K562 (cell line): Measurements from ENCODE around the gene SART3. TPM values are rescaled to one million over a fixed set of nuclear protein-coding genes. Genes with fewer than 3 reads are reported as not detected.

Experiments used
- ATAC-seq: fragments of 200-7000 bp; cut with Tn5 transposase; 3 replicates; pipeline ENCODE4 v1.9.1; 2020; ENCODE audit warnings: moderate library complexity
- BruUV-seq: library from RNA; stranded (reverse); fragments of 400-500 nt; replicated peaks from 2 replicates; lab custom pipeline; 2021; lab: Mats Ljungman, UMichigan
- CTCF ChIA-PET: fragments of 300-600 bp; formaldehyde crosslinking; extraction: SDS; loops from one replicate; lab custom pipeline; 2021; ENCODE audit warnings: low intra/inter-chr PET ratio; lab: Yijun Ruan, JAX
- POLR2A ChIA-PET: fragments of 300-600, 350-650 bp; sonication (Branson Sonifier 250); formaldehyde crosslinking; extraction: SDS; loops from one replicate; lab custom pipeline; 2021; ENCODE audit warnings: antibody characterized with exemption, inconsistent platforms; lab: Yijun Ruan, JAX
- DNase-seq, 4 experiments: peaks; one replicate each; pipeline versions ENCODE4 v3.0.0 to v3.0.0-alpha.2; 2011 to 2018; ENCODE audit warnings: low spot score in 3 of 4, mixed read lengths in 3 of 4; ENCODE audit errors: extremely low read depth in 1 of 4
- FAIRE-seq: peaks from 2 replicates; lab custom pipeline; 2011; peaks lifted over from hg19 to GRCh38; lab: Jason Lieb, UNC
- H2AFZ ChIP-seq: 2 replicates; pipeline ENCODE4 v1.6.0; 2011; ENCODE audit warnings: low read depth, low read length, control low read depth, inconsistent platforms
- H3K27ac ChIP-seq: fragments of 200-600 bp; 3 replicates; pipeline ENCODE4 v1.8.0; 2011; ENCODE audit warnings: low read depth, mild to moderate bottlenecking, control low read depth, inconsistent platforms, low read length, moderate library complexity, mixed read lengths; ENCODE audit errors: extremely low read depth
- H3K27me3 ChIP-seq, 2 experiments: fragments of 300-600 bp in 1 of 2; 2 replicates in 1 of 2; 3 replicates in 1 of 2; pipeline versions ENCODE4 v1.6.0 to v1.8.0; 2011; ENCODE audit warnings: inconsistent platforms in 2 of 2, low read length in 2 of 2, mild to moderate bottlenecking in 1 of 2, mixed read lengths in 1 of 2, moderate library complexity in 1 of 2; ENCODE audit not compliant: control insufficient read depth in 2 of 2, insufficient read depth in 2 of 2
- H3K36me3 ChIP-seq: fragments of 300-600 bp; 3 replicates; pipeline ENCODE4 v1.8.0; 2011; ENCODE audit warnings: mild to moderate bottlenecking, low read length, inconsistent platforms; ENCODE audit not compliant: control insufficient read depth, insufficient read depth
- H3K4me1 ChIP-seq, 2 experiments: fragments of 200-600 bp in 1 of 2; replicated peaks in 1 of 2; 2 replicates in 1 of 2; 3 replicates in 1 of 2; pipeline versions ENCODE4 v1.5.1 to v1.8.0; 2011; ENCODE audit warnings: inconsistent platforms in 2 of 2, low read length in 2 of 2, mild to moderate bottlenecking in 1 of 2, mixed read lengths in 1 of 2, moderate library complexity in 1 of 2; ENCODE audit not compliant: control insufficient read depth in 2 of 2, insufficient read depth in 2 of 2
- H3K4me2 ChIP-seq: 2 replicates; pipeline ENCODE4 v1.6.1; 2011; ENCODE audit warnings: low read length, control low read depth, inconsistent platforms, mixed read lengths; ENCODE audit not compliant: insufficient read depth
- H3K4me3 ChIP-seq: fragments of 200-600 bp; sonication (generic), shearing (Covaris generic); 2 replicates; pipeline ENCODE4 v1.5.1; 2016; ENCODE audit warnings: control low read depth, inconsistent platforms
- H3K79me2 ChIP-seq: fragments of 200-600 bp; 3 replicates; pipeline ENCODE4 v1.8.0; 2011; ENCODE audit warnings: low read length, inconsistent platforms; ENCODE audit not compliant: control insufficient read depth, insufficient read depth
- H3K9ac ChIP-seq, 2 experiments: 2 replicates each; pipeline versions ENCODE4 v1.6.0 to v1.6.1; 2011; ENCODE audit warnings: low read depth in 2 of 2, low read length in 2 of 2, control low read depth in 1 of 2, inconsistent platforms in 1 of 2, mild to moderate bottlenecking in 1 of 2, mixed read lengths in 1 of 2; ENCODE audit not compliant: insufficient read depth in 1 of 2
- H3K9me1 ChIP-seq: one replicate; pipeline ENCODE4 v1.6.0; 2011; ENCODE audit warnings: inconsistent platforms, mild to moderate bottlenecking, low read length, moderate library complexity; ENCODE audit not compliant: control insufficient read depth, insufficient read depth
- H3K9me3 ChIP-seq: replicated peaks from 2 replicates; pipeline ENCODE4 v1.5.1; 2011; ENCODE audit warnings: low read depth, low read length, inconsistent platforms; ENCODE audit not compliant: control insufficient read depth, insufficient read depth
- H4K20me1 ChIP-seq: replicated peaks from 2 replicates; pipeline ENCODE4 v1.6.1; 2011; ENCODE audit warnings: low read length, inconsistent platforms, mixed read lengths; ENCODE audit not compliant: control insufficient read depth, insufficient read depth
- CHD1 ChIP-seq: fragments of 200-600 bp; sonication (generic); IDR thresholded peaks from one replicate; pipeline ENCODE4 v1.6.1; 2012; ENCODE audit warnings: mild to moderate bottlenecking, moderate library complexity, low read length, inconsistent platforms
- GABPB1 ChIP-seq: sonication (generic); formaldehyde crosslinking; IDR thresholded peaks from 2 replicates; pipeline ENCODE4 v1.8.0; 2022; ENCODE audit warnings: mild to moderate bottlenecking, missing genetic modification reagents
- GABPB2 ChIP-seq: fragments of 250-450 bp; sonication (Bioruptor Pico); conservative IDR thresholded peaks from 2 replicates; pipeline ENCODE4 v1.5.1; 2021; ENCODE audit warnings: mild to moderate bottlenecking
- HCFC1 ChIP-seq: IDR thresholded peaks from 2 replicates; pipeline ENCODE4 v1.6.1; 2012; ENCODE audit warnings: low read depth, low read length, improper control_type of control experiment
- IRF2 ChIP-seq: sonication (generic); formaldehyde crosslinking; IDR thresholded peaks from 2 replicates; pipeline ENCODE4 v1.8.1; 2022; ENCODE audit warnings: mild to moderate bottlenecking, missing genetic modification reagents
- MBD2 ChIP-seq: sonication (generic); IDR thresholded peaks from 2 replicates; pipeline ENCODE4 v1.6.1; 2016; ENCODE audit warnings: low read depth, borderline replicate concordance
- MYBL2 ChIP-seq, 2 experiments: fragments of 450-650 bp in 1 of 2; sonication (generic) in 1 of 2; formaldehyde crosslinking in 1 of 2; IDR thresholded peaks; 2 replicates each; pipeline versions ENCODE4 v1.6.1 to v1.8.1; 2017 to 2022; ENCODE audit warnings: borderline replicate concordance in 1 of 2, inconsistent platforms in 1 of 2, low read depth in 1 of 2, mild to moderate bottlenecking in 1 of 2, missing genetic modification reagents in 1 of 2, moderate library complexity in 1 of 2
- TCF7 ChIP-seq: sonication (generic); IDR thresholded peaks from 2 replicates; pipeline ENCODE4 v1.6.1; 2016; ENCODE audit warnings: antibody characterized with exemption, borderline replicate concordance
- TCF7L2 ChIP-seq: fragments of 150-350 bp; IDR thresholded peaks from 2 replicates; pipeline ENCODE4 v1.6.1; 2016; ENCODE audit warnings: low read depth, mild to moderate bottlenecking, low read length, moderate library complexity
- WGBS: fragments of 100-300 bp; shearing (Covaris generic); methylation state at CpG from one replicate; pipeline ENCODE4 v1.1.6; 2016; ENCODE audit warnings: low coverage, mixed read lengths; ENCODE audit not compliant: insufficient coverage; ENCODE audit errors: missing lambda C conversion rate; 5-methylcytosine and 5-hydroxymethylcytosine counted together
- in situ Hi-C: fragments of 300-500 bp; cut with MboI; formaldehyde crosslinking; loops from 4 replicates; pipeline ENCODE4 v1.15.0; 2018; ENCODE audit warnings: inconsistent platforms, mixed read lengths
- intact Hi-C: fragments of 100-400 bp; cut with micrococcal nuclease; formaldehyde crosslinking; loops from 2 replicates; pipeline ENCODE4 v1.14.2; 2022
- polyA plus RNA-seq, 8 experiments: library from polyadenylated mRNA; depleted of rRNA in 4 of 8; stranded (reverse) in 5 of 8; unstranded in 3 of 8; fragments of >200 nt; fragmentation: Nextera tagmentation in 2 of 8; fragmentation: Illumina TruSeq in 1 of 8; extraction: Ambion mirVana in 2 of 8; extraction: Trizol in 1 of 8; gene quantifications; 2 replicates each; pipeline versions ENCODE4 v1.2.1 to v1.2.3, GENCODE V29; 2011 to 2014; ENCODE audit warnings: inconsistent platforms in 1 of 8, missing spikeins in 1 of 8
- total RNA-seq, 7 experiments: library from RNA; depleted of rRNA in 6 of 7; stranded (reverse); fragments of >200 nt in 6 of 7; fragmentation: Illumina TruSeq in 2 of 7; extraction: Trizol in 2 of 7; gene quantifications; 2 replicates each; pipeline versions ENCODE4 v1.2.1 to v1.2.3, GENCODE V29; 2011 to 2021; ENCODE audit warnings: low replicate concordance in 1 of 7
- TF ChIP-seq, protein P1 (sequence below): fragments of 450-650 bp; IDR thresholded peaks from 2 replicates; pipeline ENCODE4 v1.6.1; 2016; ENCODE audit warnings: missing biosample characterization, missing genetic modification characterization
- TF ChIP-seq, protein P2 (sequence below): fragments of 250-450 bp; sonication (Bioruptor Pico); IDR thresholded peaks from 2 replicates; pipeline ENCODE4 v1.5.0; 2020; ENCODE audit warnings: mild to moderate bottlenecking, borderline replicate concordance
- TF ChIP-seq, protein P3 (sequence below): sonication (generic); formaldehyde crosslinking; IDR thresholded peaks from 2 replicates; pipeline ENCODE4 v1.8.0; 2023; ENCODE audit warnings: missing genetic modification reagents, mild to moderate bottlenecking, borderline replicate concordance

Gene SART3
- total and polyA plus RNA-seq, 9 of the 15 experiments (the other 6 are each of a cell fraction or from before 2014, with no cell fraction given) = 8.9 to 167 (median 56.7) TPM

DNA sequence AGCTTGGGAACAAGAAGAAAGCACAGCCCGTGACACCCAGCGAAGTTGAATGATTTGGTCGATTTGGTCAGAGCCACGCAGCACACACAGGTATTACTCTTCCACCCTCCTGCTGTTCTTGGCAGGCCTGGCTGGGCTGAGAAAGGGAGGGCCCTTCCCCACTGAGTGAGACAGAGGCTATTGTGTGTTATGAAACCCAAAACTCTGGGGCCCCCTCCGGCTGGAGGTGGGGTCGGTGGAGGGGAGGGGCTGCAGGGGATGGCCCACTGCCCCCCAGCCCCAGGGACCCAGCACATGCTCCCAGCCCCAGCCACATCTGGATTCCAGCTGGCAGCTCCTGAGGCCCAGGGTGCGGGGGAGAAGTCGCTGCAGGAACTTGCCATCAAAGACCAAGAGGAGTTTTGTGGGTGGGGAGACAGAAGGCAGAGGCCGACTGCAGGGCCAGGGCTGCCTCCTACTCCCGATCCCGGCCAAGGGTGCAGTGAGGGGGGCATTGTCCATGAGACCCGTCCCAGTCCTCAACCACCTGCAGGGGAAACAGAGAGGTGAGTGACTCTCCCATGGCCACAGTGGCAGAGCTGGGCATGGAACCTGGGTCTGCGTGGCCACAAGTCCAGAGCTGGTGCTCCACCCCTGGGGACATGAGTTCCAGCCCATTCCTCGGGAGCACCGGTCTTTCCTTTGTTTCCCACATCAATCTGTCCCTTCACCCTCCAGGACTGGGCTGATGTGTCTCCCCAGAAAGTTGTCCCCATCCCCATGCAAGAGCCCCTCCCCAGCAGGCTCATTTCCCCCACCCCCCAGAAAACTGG, 28.3 kb upstream of the SART3 start:
- Histone ChIP-seq H3K27ac (no peak overlapping the region), H3K9ac (peak overlapping the region in 1 of 2 experiments; percentile 80; a peak in 2 of 4 replicates), H3K79me2 (no peaks in the 10 kb centered on the region), H3K4me2 (no peak overlapping the region), H4K20me1 (no peaks in the 10 kb centered on the region), H2AFZ (no peak overlapping the region), H3K9me1 (no peaks in the 10 kb centered on the region), H3K9me3 (no peaks in the 10 kb centered on the region), H3K4me1 (peaks cover 0 to 24% of the 10 kb centered on the region in 2 experiments; a peak in 1 of 5 replicates), H3K36me3 (no peaks in the 10 kb centered on the region), H3K27me3 (peaks cover 0 to 33% of the 10 kb centered on the region in 2 experiments; a peak in 3 of 5 replicates), H3K4me3 (no peak overlapping the region)
- FAIRE-seq (no peak), DNase-seq (no peak), ATAC-seq (peak; percentile 50)
- no TSS peak for BruUV-seq
- 14% methylated on average over 15 of the region's 15 CpGs for WGBS
- intact Hi-C loops (no loop called here), in situ Hi-C loops (no loop called here)
- ChIA-PET POLR2A (interaction anchor here (0.6 to 1.0 kb wide), 4 partner anchors 9 to 40 kb away, joined by 3 to 5 read pairs (median 3); no protein-coding TSS in a partner anchor), CTCF (no interaction called here)
- no peak for TF ChIP-seq GABPB2
- no peak for TF ChIP-seq TCF7
- TF ChIP-seq TCF7L2 = no peak
- TF ChIP-seq GABPB1 (CRISPR knock-in tag) = no peak
- no peak for TF ChIP-seq CHD1
- TF ChIP-seq, protein P1, sequence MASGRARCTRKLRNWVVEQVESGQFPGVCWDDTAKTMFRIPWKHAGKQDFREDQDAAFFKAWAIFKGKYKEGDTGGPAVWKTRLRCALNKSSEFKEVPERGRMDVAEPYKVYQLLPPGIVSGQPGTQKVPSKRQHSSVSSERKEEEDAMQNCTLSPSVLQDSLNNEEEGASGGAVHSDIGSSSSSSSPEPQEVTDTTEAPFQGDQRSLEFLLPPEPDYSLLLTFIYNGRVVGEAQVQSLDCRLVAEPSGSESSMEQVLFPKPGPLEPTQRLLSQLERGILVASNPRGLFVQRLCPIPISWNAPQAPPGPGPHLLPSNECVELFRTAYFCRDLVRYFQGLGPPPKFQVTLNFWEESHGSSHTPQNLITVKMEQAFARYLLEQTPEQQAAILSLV (tag) = no peak
- no peak for TF ChIP-seq MBD2
- no peak for TF ChIP-seq IRF2 (CRISPR knock-in tag)
- TF ChIP-seq, protein P2, sequence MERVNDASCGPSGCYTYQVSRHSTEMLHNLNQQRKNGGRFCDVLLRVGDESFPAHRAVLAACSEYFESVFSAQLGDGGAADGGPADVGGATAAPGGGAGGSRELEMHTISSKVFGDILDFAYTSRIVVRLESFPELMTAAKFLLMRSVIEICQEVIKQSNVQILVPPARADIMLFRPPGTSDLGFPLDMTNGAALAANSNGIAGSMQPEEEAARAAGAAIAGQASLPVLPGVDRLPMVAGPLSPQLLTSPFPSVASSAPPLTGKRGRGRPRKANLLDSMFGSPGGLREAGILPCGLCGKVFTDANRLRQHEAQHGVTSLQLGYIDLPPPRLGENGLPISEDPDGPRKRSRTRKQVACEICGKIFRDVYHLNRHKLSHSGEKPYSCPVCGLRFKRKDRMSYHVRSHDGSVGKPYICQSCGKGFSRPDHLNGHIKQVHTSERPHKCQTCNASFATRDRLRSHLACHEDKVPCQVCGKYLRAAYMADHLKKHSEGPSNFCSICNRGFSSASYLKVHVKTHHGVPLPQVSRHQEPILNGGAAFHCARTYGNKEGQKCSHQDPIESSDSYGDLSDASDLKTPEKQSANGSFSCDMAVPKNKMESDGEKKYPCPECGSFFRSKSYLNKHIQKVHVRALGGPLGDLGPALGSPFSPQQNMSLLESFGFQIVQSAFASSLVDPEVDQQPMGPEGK (CRISPR knock-in tag) = no peak
- TF ChIP-seq, protein P3, sequence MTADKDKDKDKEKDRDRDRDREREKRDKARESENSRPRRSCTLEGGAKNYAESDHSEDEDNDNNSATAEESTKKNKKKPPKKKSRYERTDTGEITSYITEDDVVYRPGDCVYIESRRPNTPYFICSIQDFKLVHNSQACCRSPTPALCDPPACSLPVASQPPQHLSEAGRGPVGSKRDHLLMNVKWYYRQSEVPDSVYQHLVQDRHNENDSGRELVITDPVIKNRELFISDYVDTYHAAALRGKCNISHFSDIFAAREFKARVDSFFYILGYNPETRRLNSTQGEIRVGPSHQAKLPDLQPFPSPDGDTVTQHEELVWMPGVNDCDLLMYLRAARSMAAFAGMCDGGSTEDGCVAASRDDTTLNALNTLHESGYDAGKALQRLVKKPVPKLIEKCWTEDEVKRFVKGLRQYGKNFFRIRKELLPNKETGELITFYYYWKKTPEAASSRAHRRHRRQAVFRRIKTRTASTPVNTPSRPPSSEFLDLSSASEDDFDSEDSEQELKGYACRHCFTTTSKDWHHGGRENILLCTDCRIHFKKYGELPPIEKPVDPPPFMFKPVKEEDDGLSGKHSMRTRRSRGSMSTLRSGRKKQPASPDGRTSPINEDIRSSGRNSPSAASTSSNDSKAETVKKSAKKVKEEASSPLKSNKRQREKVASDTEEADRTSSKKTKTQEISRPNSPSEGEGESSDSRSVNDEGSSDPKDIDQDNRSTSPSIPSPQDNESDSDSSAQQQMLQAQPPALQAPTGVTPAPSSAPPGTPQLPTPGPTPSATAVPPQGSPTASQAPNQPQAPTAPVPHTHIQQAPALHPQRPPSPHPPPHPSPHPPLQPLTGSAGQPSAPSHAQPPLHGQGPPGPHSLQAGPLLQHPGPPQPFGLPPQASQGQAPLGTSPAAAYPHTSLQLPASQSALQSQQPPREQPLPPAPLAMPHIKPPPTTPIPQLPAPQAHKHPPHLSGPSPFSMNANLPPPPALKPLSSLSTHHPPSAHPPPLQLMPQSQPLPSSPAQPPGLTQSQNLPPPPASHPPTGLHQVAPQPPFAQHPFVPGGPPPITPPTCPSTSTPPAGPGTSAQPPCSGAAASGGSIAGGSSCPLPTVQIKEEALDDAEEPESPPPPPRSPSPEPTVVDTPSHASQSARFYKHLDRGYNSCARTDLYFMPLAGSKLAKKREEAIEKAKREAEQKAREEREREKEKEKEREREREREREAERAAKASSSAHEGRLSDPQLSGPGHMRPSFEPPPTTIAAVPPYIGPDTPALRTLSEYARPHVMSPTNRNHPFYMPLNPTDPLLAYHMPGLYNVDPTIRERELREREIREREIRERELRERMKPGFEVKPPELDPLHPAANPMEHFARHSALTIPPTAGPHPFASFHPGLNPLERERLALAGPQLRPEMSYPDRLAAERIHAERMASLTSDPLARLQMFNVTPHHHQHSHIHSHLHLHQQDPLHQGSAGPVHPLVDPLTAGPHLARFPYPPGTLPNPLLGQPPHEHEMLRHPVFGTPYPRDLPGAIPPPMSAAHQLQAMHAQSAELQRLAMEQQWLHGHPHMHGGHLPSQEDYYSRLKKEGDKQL = no peak
- TF ChIP-seq HCFC1 = no peak
- no peak for TF ChIP-seq MYBL2 (IDR thresholded peaks at IDR 0.05; ENCODE audit: low read depth)
- TF ChIP-seq MYBL2 (CRISPR knock-in tag; IDR thresholded peaks at IDR 0.05; ENCODE audit: borderline replicate concordance) = no peak
